SK-MEL-5 (cell line): Measurements from ENCODE around the gene TNFRSF4. TPM values are rescaled to one million over a fixed set of nuclear protein-coding genes. Genes with fewer than 3 reads are reported as not detected.
"Not testable (repeated sequence)": the region's sequence is repeated elsewhere in the genome, so short reads cannot be mapped to it uniquely, and the experiment has no call there.

ENCODE experiments used
- DNase-seq: peaks from one replicate; pipeline ENCODE4 v3.0.0-alpha.2; 2016; ENCODE audit warnings: low read depth, low spot score
- in situ Hi-C: cut with HindIII; loops from 2 replicates; pipeline ENCODE4 v1.10.0; 2016; ENCODE audit warnings: low sequenced_read_pairs, high pct_unique_total_duplicates, low pct_unique_long_range_greater_than_20kb
- polyA plus RNA-seq, 2 experiments: library from polyadenylated mRNA; depleted of rRNA; stranded (reverse); fragments of >200 nt; gene quantifications; 2 replicates each; pipeline ENCODE4 v1.2.3, GENCODE V29; 2015
- total RNA-seq: library from RNA; depleted of rRNA; stranded (reverse); fragments of >200 nt; shearing (Covaris generic); gene quantifications from 2 replicates; pipeline ENCODE4 v1.2.3, GENCODE V29; 2014; rRNA removed

TNFRSF4 gene
- total RNA-seq: not detected in 2 replicates
- polyA plus RNA-seq (2015; cell fraction: cytosol; rRNA removed): 0.23 TPM in 1 of 2 replicates, not detected in the other
- 1.9 TPM in 1 of 2 replicates, not detected in the other for polyA plus RNA-seq (2015; cell fraction: nucleus; rRNA removed)

- in situ Hi-C loops: no loop called here
- DNase-seq: no peak
Measured at GRCh38 chr1:1213345-1214265, at the start of gene TNFRSF4. TNFRSF4 (minus strand) TSS chr1:1214153; CDS start chr1:1214127, 26 bp downstream.

GRCh38 chr1:1262758-1263157, 48.8 kb upstream of the TNFRSF4 start:
- in situ Hi-C loops: no loop called here
- DNase-seq: no peak

GRCh38 chr1:1262071-1262470, 48.1 kb upstream of the TNFRSF4 start:
- in situ Hi-C loops: no loop called here
- DNase-seq: no peak

- no peak for DNase-seq
- in situ Hi-C loops: no loop called here
Measured at GRCh38 chr1:1260843-1261560, 47.0 kb upstream of the TNFRSF4 start.

- in situ Hi-C loops: no loop called here
- DNase-seq: no peak
Measured at GRCh38 chr1:1259951-1260600, 46.1 kb upstream of the TNFRSF4 start.

- no peak for DNase-seq
- in situ Hi-C loops: no loop called here
Measured at GRCh38 chr1:1259540-1259939, 45.6 kb upstream of the TNFRSF4 start.

- no peak for DNase-seq
- in situ Hi-C loops: no loop called here
Measured at GRCh38 chr1:1259119-1259488, 45.2 kb upstream of the TNFRSF4 start.

GRCh38 chr1:1256956-1257871, 43.3 kb upstream of the TNFRSF4 start:
- in situ Hi-C loops: no loop called here

GRCh38 chr1:1255611-1256010, 41.7 kb upstream of the TNFRSF4 start:
- no peak for DNase-seq
- in situ Hi-C loops: no loop called here

More at GRCh38 chr1:1256956-1257871, 43.3 kb upstream of the TNFRSF4 start:
- DNase-seq: no peak

- no peak for DNase-seq
- in situ Hi-C loops: no loop called here
Measured at GRCh38 chr1:1255078-1255477, 41.1 kb upstream of the TNFRSF4 start.

GRCh38 chr1:1254667-1254998, 40.7 kb upstream of the TNFRSF4 start:
- in situ Hi-C loops: no loop called here
- no peak for DNase-seq

GRCh38 chr1:1253972-1254666, 40.2 kb upstream of the TNFRSF4 start:
- in situ Hi-C loops: no loop called here
- DNase-seq: no peak

- in situ Hi-C loops: no loop called here
Measured at GRCh38 chr1:1253314-1253713, 39.4 kb upstream of the TNFRSF4 start.

GRCh38 chr1:1250786-1251284, 36.9 kb upstream of the TNFRSF4 start:
- no peak for DNase-seq
- in situ Hi-C loops: no loop called here

More at GRCh38 chr1:1253314-1253713, 39.4 kb upstream of the TNFRSF4 start:
- DNase-seq: no peak

- in situ Hi-C loops: not testable (repeated sequence)
Measured at GRCh38 chr1:1248009-1248913, 34.3 kb upstream of the TNFRSF4 start.

More at GRCh38 chr1:1248009-1248913, 34.3 kb upstream of the TNFRSF4 start:
- not testable (repeated sequence) for DNase-seq
